PC-9 (cell line): ENCODE data around the gene CGB8. TPM values are rescaled to one million over a fixed set of nuclear protein-coding genes. Genes with fewer than 3 reads are reported as not detected.
"Not testable (repeated sequence)": the region's sequence is repeated elsewhere in the genome, so short reads cannot be mapped to it uniquely, and the experiment has no call there.

ENCODE experiments used
- Bru-seq: library from RNA; stranded (reverse); fragments of 400-500 nt; gene quantifications from one replicate; lab custom pipeline; 2021; lab: Mats Ljungman, UMichigan
- BruChase-seq, 2 experiments: library from RNA; stranded (reverse); fragments of 400-500 nt; gene quantifications; one replicate each; lab custom pipeline; 2021; lab: Mats Ljungman, UMichigan
- BruUV-seq: library from RNA; stranded (reverse); fragments of 400-500 nt; replicated peaks from 2 replicates; lab custom pipeline; 2021; lab: Mats Ljungman, UMichigan
- CTCF ChIA-PET: fragments of 300-600 bp; sonication (Branson Sonifier 250); formaldehyde crosslinking; loops from one replicate; lab custom pipeline; 2022; ENCODE audit warnings: antibody characterized with exemption; lab: Charles Lee
- POLR2A ChIA-PET: fragments of 300-600 bp; sonication (Branson Sonifier 250); formaldehyde crosslinking; loops from one replicate; lab custom pipeline; 2022; ENCODE audit warnings: antibody characterized with exemption; ENCODE audit not compliant: unreplicated experiment; lab: Charles Lee
- DNase-seq, 2 experiments: peaks; one replicate each; pipeline versions ENCODE4 v3.0.0 to v3.0.0-alpha.2; 2015 to 2022; ENCODE audit warnings: mixed read lengths in 1 of 2
- H2AFZ ChIP-seq: fragments of 200-600 bp; sonication (generic); 2 replicates; pipeline ENCODE4 v1.8.1; 2017; ENCODE audit warnings: antibody characterized with exemption
- H3F3A ChIP-seq: fragments of 200-600 bp; sonication (generic); 2 replicates; pipeline ENCODE4 v1.8.1; 2017; ENCODE audit warnings: antibody characterized with exemption, mild to moderate bottlenecking, low read depth; ENCODE audit not compliant: insufficient read depth
- H3K27ac ChIP-seq: fragments of 200-600 bp; sonication (generic); 2 replicates; pipeline ENCODE4 v1.6.1; 2016; ENCODE audit warnings: mixed run types
- H3K27me3 ChIP-seq: fragments of 200-600 bp; sonication (generic); 2 replicates; pipeline ENCODE4 v1.6.1; 2016; ENCODE audit warnings: low read depth, mixed run types; ENCODE audit not compliant: insufficient read depth
- H3K36me3 ChIP-seq: fragments of 200-600 bp; sonication (generic); 2 replicates; pipeline ENCODE4 v1.6.1; 2016; ENCODE audit warnings: low read depth, mixed run types
- H3K4me1 ChIP-seq: fragments of 200-600 bp; sonication (generic); replicated peaks from 2 replicates; pipeline ENCODE4 v1.6.1; 2016; ENCODE audit warnings: mixed run types; ENCODE audit not compliant: insufficient read depth
- H3K4me2 ChIP-seq: fragments of 200-600 bp; sonication (generic); 2 replicates; pipeline ENCODE4 v1.6.1; 2017; ENCODE audit warnings: mixed run types
- H3K4me3 ChIP-seq: fragments of 200-600 bp; sonication (generic); 2 replicates; pipeline ENCODE4 v1.6.1; 2016; ENCODE audit warnings: mixed run types
- H3K79me2 ChIP-seq: fragments of 200-600 bp; sonication (generic); 2 replicates; pipeline ENCODE4 v1.6.1; 2017; ENCODE audit warnings: low read depth, mixed run types
- H3K9me2 ChIP-seq: fragments of 200-600 bp; sonication (generic); 2 replicates; pipeline ENCODE4 v1.8.1; 2017; ENCODE audit warnings: mild to moderate bottlenecking; ENCODE audit not compliant: insufficient read depth
- H3K9me3 ChIP-seq: fragments of 200-600 bp; sonication (generic); 2 replicates; pipeline ENCODE4 v1.8.1; 2016; ENCODE audit warnings: low read depth; ENCODE audit not compliant: insufficient read depth
- H4K20me1 ChIP-seq: fragments of 200-600 bp; sonication (generic); 2 replicates; pipeline ENCODE4 v1.8.1; 2017; ENCODE audit not compliant: insufficient read depth
- CTCF ChIP-seq: fragments of 200-600 bp; sonication (generic); conservative IDR thresholded peaks from 2 replicates; pipeline ENCODE4 v1.6.1; 2017; ENCODE audit warnings: mixed run types, antibody characterized with exemption, mild to moderate bottlenecking, moderate library complexity
- EZH2 ChIP-seq: fragments of 200-600 bp; sonication (generic); IDR thresholded peaks from 2 replicates; pipeline ENCODE4 v1.8.0; 2017; ENCODE audit warnings: antibody characterized with exemption, low read depth
- intact Hi-C: fragments of 100-400 bp; cut with micrococcal nuclease; formaldehyde crosslinking; loops from one replicate; pipeline ENCODE4 v1.10.0; 2022; ENCODE audit not compliant: unreplicated experiment
- long read RNA-seq: library from polyadenylated mRNA; stranded (forward); transcript quantifications from one replicate; pipeline ENCODE4 v2.0.0, GENCODE V29; 2022
- total RNA-seq: library from RNA; stranded (reverse); gene quantifications from 2 replicates; pipeline ENCODE4 v1.2.3, GENCODE V29; 2021

CGB8 gene
- total RNA-seq: 1.0 and 5.3 TPM in 2 replicates
- percentile 30 among the genes with signal in this experiment for Bru-seq, nascent RNA
- not detected for BruChase-seq, experiment 1, labeled RNA remaining after a 2-hour chase
- percentile 34 among the genes with signal in this experiment for BruChase-seq, experiment 2, labeled RNA remaining after a 6-hour chase
- long read RNA-seq, partial matches to known transcripts: 1 of 2 reads
- long read RNA-seq, other reads (novel, unspliced or antisense): 1 of 2 reads

DNA sequence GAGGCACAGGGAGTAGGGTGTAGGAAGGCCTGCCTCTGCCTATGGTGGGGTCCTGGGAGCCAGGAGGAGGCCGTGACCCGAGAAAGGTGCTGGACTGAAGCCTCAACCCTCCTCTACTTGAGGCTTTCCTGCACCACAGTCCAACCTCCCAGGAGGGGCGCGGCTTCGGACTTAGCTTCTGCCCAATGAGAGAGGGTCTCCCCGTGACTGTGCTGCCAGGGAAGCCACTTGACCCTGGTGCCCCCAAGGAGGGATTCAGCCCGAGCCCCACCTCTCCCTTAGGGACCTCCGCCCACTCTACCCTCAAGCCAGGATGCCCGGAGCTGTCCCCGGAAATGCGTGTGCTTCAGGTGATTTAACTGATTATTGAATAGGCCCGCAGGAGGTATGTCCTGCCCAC is at the start of gene CGB8:
TSS of gene CGB8 (minus strand) at position 101 of the 400 bp plus-strand sequence. CDS start 372 bp downstream, outside the sequence.
- H3K4me3 ChIP-seq, DNase-seq, H3F3A ChIP-seq, CTCF ChIA-PET, BruUV-seq, H2AFZ ChIP-seq, H3K9me3 ChIP-seq, H3K79me2 ChIP-seq, H3K4me1 ChIP-seq, intact Hi-C loops, H3K9me2 ChIP-seq, H3K4me2 ChIP-seq, H4K20me1 ChIP-seq, H3K36me3 ChIP-seq, H3K27me3 ChIP-seq, POLR2A ChIA-PET, H3K27ac ChIP-seq: not testable (repeated sequence)

DNA sequence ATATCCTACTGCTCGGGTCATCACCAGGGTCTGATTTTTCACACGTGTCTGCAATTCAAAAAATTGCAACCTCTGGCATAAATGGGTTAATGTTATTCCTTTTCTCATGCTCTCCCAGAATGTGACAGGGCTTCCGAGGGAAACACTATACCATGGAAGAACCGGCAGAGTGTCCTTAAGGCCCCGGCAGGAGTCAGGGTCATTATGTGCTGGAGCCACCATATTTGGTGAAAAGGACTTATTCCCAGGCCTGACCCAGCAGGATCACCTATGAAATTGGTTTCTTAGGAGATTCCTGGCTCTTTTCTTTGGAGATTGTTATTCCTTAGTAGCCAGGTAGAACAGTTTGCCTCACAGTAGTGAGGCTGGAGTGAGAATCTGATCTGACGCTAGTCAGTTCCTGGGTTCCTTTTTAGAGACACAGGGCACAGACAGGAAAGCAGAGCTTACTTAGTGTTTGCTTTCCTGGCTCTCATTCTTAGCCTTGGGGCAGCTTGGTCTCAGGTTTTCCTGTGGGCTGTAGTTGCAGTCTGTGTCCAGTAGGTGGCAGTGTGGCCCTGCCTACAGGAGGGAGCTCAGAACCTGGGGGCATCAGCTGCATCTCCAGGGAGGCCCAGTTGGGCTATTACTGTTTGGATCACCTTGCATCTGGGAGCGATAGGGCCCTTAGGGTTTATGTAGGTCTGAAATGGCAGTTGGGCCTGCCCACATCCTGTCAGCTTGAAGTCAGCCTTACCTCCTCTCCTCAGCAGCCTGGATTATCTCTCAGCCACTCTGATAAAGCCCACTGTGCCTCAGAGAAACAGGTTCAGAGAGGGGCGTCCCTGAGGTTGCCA is 48.8 kb upstream of the CGB8 start:
- ChIA-PET POLR2A (interaction anchor here (0.5 to 1.0 kb wide), 8 partner anchors 17 to 567 kb away, joined by 4 to 6 read pairs (median 5); partner anchors contain the start of genes LIN7B and PIH1D1), CTCF (interaction anchor here (0.5 to 1.3 kb wide), 13 partner anchors 16 to 461 kb away, joined by 3 to 21 read pairs (median 4); partner anchors contain the start of genes DBP, GYS1, RCN3 and RUVBL2)
- Histone ChIP-seq H3K4me1 (no peaks in the 10 kb centered on the region; the same call in 1 of the 2 replicates), H3K4me3 (no peak overlapping the region), H2AFZ (no peak overlapping the region), H4K20me1 (peaks cover 90% of the 10 kb centered on the region), H3F3A (peaks cover 69% of the 10 kb centered on the region), H3K4me2 (no peak overlapping the region), H3K9me3 (no peaks in the 10 kb centered on the region), H3K27me3 (no peaks in the 10 kb centered on the region), H3K79me2 (peaks cover 59% of the 10 kb centered on the region), H3K36me3 (peaks cover 49% of the 10 kb centered on the region), H3K9me2 (no peaks in the 10 kb centered on the region), H3K27ac (0 out of 2 replicates have a peak overlapping the region, but pooled peaks have one; percentile 31)
- TF ChIP-seq EZH2 (no peak), CTCF (peak; percentile 100)
- intact Hi-C loops: loop anchor here (1.0 to 5.0 kb wide), 2 partner anchors 100 to 127 kb away; no protein-coding TSS in a partner anchor
- no TSS peak for BruUV-seq
- DNase-seq: peak; percentile 74 to 75

- no peaks in the 10 kb centered on the region for H3K9me3 ChIP-seq
- H3F3A ChIP-seq: peaks cover 91% of the 10 kb centered on the region
- peaks cover 98% of the 10 kb centered on the region for H4K20me1 ChIP-seq
- CTCF ChIA-PET: no interaction called here
- no peak overlapping the region for H3K27ac ChIP-seq
- H3K4me2 ChIP-seq: no peak overlapping the region
- no peaks in the 10 kb centered on the region; the same call in 1 of the 2 replicates for H3K4me1 ChIP-seq
- H3K4me3 ChIP-seq: no peak overlapping the region
- TF ChIP-seq CTCF: no peak
- no peaks in the 10 kb centered on the region for H3K27me3 ChIP-seq
- peaks cover 69% of the 10 kb centered on the region for H3K36me3 ChIP-seq
- no peaks in the 10 kb centered on the region for H3K9me2 ChIP-seq
- no peak for DNase-seq
- no peak overlapping the region for H2AFZ ChIP-seq
- POLR2A ChIA-PET: no interaction called here
- BruUV-seq: no TSS peak
- intact Hi-C loops: loop anchor here (5.0 kb wide), 1 partner anchor 103 kb away; no protein-coding TSS in a partner anchor
- peaks cover 74% of the 10 kb centered on the region for H3K79me2 ChIP-seq
These were observed 45.9 kb upstream of the CGB8 start for GRCh38 chr19:49094505-49095482.
